ENCODE data around the gene KPNA6.

DNA sequence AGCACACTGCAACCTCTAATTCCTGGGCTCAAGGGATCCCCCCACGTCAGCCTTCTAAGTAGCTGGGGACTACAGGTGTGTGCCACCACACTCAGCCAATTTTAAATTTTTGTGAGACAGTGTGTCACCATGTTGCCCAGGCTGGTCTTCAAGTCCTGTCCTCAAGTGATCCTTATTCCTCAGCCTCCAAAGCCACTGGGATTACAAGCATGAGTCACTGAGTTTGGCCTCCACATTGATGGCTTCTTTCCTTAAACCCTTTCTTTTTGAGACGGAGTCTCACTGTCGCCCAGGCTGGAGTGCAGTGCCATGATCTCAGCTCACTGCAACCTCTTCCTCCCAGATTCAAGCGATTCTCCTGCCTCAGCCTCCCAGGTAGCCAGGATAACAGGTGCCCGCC lies 7.6 kb downstream of the KPNA6 start:
- TF ChIP-seq, protein P1, sequence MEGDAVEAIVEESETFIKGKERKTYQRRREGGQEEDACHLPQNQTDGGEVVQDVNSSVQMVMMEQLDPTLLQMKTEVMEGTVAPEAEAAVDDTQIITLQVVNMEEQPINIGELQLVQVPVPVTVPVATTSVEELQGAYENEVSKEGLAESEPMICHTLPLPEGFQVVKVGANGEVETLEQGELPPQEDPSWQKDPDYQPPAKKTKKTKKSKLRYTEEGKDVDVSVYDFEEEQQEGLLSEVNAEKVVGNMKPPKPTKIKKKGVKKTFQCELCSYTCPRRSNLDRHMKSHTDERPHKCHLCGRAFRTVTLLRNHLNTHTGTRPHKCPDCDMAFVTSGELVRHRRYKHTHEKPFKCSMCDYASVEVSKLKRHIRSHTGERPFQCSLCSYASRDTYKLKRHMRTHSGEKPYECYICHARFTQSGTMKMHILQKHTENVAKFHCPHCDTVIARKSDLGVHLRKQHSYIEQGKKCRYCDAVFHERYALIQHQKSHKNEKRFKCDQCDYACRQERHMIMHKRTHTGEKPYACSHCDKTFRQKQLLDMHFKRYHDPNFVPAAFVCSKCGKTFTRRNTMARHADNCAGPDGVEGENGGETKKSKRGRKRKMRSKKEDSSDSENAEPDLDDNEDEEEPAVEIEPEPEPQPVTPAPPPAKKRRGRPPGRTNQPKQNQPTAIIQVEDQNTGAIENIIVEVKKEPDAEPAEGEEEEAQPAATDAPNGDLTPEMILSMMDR (IDR thresholded peaks at IDR 0.05; ENCODE audit: low read length), result no peak
- no peak for TF ChIP-seq EZH2phosphoT487 (IDR thresholded peaks at IDR 0.05; ENCODE audit: low read length)
- no peak for TF ChIP-seq EZH2 (optimal IDR thresholded peaks at IDR 0.05; ENCODE audit: low read depth, low read length)
